GM12874 (cell line): Measurements from ENCODE around the gene SOD3.

Experiments
- CTCF ChIP-seq: IDR thresholded peaks from 2 replicates; pipeline ENCODE4 v1.5.1; 2011; ENCODE audit warnings: low read depth, mild to moderate bottlenecking, control low read depth, low read length, moderate library complexity; ENCODE audit not compliant: insufficient read depth

Gene SOD3

DNA sequence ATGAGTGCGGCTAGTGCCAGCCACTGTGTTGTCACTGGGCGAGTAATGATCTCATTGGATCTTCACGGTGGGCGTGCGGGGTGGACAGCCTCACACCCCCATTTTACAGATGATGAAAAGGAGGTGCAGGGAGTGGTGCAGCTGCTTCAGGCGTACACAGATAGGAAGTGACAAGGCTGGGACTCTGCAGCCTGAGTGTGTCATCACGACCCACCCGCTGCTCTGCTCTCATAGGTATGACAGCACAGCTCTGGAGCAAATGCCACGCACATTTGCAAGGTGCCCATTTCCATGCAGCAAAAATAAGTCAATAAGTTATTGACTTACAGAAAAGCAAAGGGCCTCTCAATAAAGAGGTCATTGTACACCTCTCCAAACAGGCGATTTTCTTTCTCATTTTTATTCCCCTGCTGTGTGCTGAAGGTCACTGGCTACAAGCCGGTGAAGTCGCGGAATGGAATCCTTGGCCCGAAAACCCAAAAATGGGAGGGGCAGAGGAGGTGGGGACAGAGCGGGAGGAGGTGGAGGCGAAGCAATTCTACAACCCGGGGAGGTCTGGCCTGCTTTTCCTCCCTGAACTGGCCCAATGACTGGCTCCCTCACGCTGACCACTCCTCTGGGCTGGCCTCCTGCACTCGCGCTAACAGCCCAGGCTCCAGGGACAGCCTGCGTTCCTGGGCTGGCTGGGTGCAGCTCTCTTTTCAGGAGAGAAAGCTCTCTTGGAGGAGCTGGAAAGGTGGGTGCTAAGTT lies at the start of gene SOD3:
TSS of gene SOD3 (plus strand) at position 658 of the 750 bp plus-strand sequence. CDS start 3,949 bp downstream, outside the sequence.
- no peak for TF ChIP-seq CTCF

GRCh38 chr4:24747234-24747975 lies 48.0 kb upstream of the SOD3 start:
- TF ChIP-seq CTCF: no peak

DNA sequence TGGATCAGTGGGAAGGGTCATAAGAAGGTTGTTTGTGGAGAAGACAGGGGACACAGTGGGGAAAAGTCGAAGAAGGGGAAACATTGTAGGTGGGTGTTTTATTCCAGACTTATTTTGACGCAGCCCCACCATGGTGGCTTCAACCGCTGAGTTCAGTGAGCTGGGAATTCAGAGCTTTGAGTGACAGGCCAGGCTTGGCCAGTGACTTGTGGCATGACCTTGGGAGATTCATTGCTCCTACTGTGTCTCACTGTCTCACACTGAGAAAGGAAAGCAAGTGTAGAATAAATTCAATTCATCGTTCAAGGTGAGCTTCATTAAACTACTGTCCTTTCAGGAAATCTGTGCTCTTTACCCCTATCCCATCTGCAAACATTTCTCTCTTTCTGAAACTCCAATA lies 47.4 kb upstream of the SOD3 start:
- no peak for TF ChIP-seq CTCF

- no peak for TF ChIP-seq CTCF
Observed at GRCh38 chr4:24748758-24749350, 46.5 kb upstream of the SOD3 start.

GRCh38 chr4:24750106-24750505 lies 45.3 kb upstream of the SOD3 start:
- TF ChIP-seq CTCF: no peak

DNA sequence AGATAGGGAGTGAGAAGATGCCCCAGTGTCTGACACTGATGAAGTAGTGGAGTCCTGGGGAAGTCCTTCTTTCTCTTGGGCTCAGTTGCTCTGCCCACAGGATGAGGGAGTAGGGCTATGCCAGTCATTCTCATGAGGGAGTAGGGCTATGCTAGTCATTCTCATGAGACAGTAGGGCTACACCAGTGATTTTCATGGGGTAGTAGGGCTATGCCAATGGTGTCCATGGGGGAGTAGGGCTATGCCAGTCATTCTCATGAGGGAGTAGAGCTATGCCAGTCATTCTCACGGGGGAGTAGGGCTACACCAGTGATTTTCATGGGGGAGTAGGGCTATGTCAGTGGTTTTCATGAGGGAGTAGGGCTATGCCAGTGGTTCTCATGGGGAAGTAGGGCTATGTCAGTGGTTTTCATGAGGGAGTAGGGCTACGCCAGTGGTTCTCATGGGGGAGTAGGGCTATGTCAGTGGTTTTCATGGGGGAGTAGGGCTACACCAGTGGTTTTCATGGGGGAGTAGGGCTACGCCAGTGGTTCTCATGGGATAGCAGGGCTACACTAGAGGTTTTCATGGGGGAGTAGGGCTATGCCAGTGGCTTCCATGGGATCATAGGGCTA lies 43.3 kb upstream of the SOD3 start:
- TF ChIP-seq CTCF: no peak

GRCh38 chr4:24753519-24753918 lies 41.9 kb upstream of the SOD3 start:
- TF ChIP-seq CTCF: no peak
